HL-60/S4 (cell line): Measurements from ENCODE around the gene CCSER1.
"Not testable (repeated sequence)": the region's sequence is repeated elsewhere in the genome, so short reads cannot be mapped to it uniquely, and the experiment has no call there.

Source experiments
- in situ Hi-C: fragments of 300-500 bp; cut with MboI; formaldehyde crosslinking; loops from 2 replicates; pipeline ENCODE4 v1.14.3; 2022; ENCODE audit warnings: low sequenced_read_pairs

CCSER1 gene

GRCh38 chr4:91447168-91447567, 1320.0 kb downstream of the CCSER1 start:
- in situ Hi-C loops: no loop called here

GRCh38 chr4:91448668-91449330, 1321.6 kb downstream of the CCSER1 start:
- in situ Hi-C loops: no loop called here

DNA sequence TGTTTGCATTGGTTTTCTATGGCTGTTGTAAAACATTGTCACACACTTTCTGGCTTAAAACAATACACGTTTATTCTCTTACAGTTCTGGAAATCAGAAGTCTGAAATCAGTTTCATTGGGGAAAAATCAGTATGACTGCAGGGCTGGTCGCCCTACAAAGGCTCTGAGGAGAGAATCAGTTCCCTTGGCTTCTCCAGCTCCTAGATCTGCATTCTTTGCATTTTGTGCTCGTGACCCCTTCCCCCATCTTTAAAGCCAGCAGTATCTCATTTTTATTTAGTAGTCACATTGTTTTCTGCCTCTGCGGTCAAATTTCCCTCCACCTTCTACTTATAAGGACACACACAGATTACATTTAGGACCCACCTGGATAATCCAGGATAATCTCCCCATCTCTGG, 1326.9 kb downstream of the CCSER1 start:
- in situ Hi-C loops: no loop called here

DNA sequence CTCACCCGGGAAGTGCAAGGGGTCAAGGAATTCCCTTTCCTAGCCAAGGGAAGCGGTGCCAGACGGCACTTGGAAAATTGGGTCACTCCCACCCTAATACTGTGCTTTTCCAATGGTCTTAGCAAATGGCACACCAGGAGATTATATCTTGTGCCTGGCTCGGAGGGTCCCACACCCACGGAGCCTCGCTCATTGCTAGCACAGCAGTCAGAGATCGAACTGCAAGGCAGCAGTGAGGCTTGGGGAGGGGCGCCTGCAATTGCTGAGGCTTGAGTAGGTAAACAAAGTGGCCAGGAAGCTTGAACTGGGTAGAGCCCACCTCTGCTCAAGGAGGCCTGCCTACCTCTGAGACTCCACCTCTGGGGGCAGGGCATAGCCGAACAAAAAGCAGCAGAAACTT, 1335.4 kb downstream of the CCSER1 start:
- in situ Hi-C loops: not testable (repeated sequence)

GRCh38 chr4:91470671-91471070, 1343.5 kb downstream of the CCSER1 start:
- in situ Hi-C loops: no loop called here

- in situ Hi-C loops: no loop called here
These were observed 1344.1 kb downstream of the CCSER1 start for GRCh38 chr4:91471280-91471679.

DNA sequence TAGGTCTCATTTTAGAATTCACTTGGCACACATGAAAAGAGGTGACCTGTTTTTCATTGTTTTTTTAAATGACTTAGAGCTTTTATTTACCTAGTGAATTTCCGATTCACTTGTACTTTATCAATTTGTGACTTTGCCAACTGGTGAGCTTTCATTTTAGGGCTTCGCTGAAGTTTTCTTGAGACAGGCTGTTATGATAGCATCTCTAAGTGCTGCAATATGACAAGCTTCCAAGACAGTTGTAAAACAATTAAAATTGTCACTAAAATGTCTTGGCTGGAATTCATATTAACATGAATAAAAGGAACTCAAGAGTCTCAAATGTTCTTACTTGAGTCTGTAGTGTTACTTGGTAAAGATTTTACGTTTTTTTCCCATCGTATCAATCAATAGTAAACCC, 1344.9 kb downstream of the CCSER1 start:
- in situ Hi-C loops: no loop called here

DNA sequence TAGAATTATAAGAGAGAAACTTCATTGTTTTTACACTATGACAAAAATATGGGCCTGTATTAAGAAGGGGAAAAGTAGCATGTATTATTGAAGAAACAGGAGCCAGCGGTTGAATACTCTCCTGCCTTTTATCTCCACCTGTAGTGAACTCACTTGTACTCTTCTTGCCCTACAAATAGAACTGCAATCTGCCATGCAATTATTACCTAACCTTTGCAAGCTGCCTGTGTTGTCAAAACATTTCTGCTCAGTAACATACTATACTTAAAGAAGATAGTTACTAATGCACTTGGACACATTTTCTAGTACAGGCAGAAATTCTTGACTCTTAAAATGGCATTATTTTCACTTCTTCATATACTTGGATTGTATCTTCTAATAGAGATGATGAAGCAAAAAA, 1358.2 kb downstream of the CCSER1 start:
- in situ Hi-C loops: no loop called here

DNA sequence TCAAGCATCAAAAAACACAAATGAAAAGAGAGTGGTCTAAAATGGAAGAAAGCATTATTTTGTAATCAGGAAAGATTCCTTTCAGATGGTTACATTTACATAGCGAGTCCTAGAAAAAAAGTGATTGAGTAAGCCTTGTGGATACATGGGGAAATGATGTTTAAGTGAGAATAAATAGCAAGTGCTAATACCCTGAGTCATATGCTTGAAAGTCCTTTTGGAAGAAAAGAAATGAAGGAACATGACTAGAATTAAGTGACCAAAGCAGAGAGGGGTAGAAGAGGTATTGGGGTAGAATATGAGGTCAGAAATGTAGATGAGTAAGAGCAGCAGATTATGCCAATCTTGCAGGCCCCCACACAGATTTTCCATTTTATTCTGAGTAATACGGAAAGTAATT, 1361.8 kb downstream of the CCSER1 start:
- in situ Hi-C loops: no loop called here

GRCh38 chr4:91497892-91498291, 1370.7 kb downstream of the CCSER1 start:
- in situ Hi-C loops: no loop called here

DNA sequence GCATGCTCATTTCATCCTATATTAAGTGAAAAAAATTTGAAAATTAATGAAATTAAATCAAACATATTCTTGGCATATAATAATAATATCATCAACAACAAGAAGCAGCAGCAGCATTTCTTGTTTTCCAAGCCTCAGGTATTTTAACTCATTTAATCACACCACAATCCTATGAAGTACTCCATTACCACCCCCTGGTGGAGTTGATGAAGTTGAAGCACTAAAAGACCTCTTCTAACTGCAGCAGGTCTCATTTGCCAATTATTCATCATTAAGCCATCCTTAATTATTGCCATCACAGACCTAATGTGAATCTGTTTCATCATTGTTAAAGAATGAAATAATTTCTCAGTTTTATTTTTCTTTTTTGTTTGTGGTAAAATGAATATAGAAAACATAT, 1375.2 kb downstream of the CCSER1 start:
- in situ Hi-C loops: no loop called here

- in situ Hi-C loops: no loop called here
These were observed 1386.1 kb downstream of the CCSER1 start for GRCh38 chr4:91513326-91513725.

DNA sequence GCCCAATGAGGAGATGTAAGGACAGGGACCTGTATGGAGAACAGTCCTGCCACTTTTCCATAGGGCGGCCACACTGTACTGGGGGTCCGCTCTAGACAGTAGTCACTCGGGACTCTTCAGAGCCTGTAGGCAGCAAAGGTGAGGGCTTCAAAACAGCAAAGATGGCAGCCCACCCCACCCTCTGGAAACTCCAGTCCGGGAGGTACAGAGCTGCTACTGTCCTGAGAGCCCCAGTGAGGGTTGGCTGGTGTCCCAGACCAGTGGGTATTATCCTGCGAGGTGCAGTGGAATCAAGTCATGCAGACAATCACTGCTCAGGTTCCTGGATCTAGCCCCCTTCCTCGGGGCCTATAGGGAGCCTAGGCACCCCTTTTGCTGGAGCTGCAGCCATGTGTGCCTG, 1392.0 kb downstream of the CCSER1 start:
- in situ Hi-C loops: no loop called here

GRCh38 chr4:91525621-91526020, 1398.4 kb downstream of the CCSER1 start:
- in situ Hi-C loops: no loop called here

- in situ Hi-C loops: no loop called here
These were observed 1399.9 kb downstream of the CCSER1 start for GRCh38 chr4:91527056-91527455.

- in situ Hi-C loops: no loop called here
These were observed 1440.4 kb downstream of the CCSER1 start for GRCh38 chr4:91567594-91567993.

- in situ Hi-C loops: no loop called here
These were observed 1450.7 kb downstream of the CCSER1 start for GRCh38 chr4:91577864-91578263.

- in situ Hi-C loops: no loop called here
These were observed 1463.1 kb downstream of the CCSER1 start for GRCh38 chr4:91590260-91590659.

DNA sequence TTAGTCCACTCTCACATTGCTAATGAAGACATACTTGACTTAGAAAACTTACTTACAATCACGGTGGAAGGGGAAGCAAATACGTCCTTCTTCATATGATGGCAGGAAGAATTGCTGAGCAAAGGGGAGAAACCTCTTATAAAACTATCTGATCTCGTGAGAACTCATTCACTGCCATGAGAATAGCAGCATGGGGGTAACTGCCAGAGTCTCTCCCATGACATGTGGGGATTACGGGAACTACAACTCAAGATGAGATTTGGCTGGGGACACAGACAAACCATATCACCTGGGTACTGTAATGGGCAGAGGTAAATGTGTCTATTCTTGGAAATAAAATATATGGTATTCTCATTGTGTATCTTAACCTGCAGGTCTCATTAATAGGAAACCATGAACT, 1464.9 kb downstream of the CCSER1 start:
- in situ Hi-C loops: no loop called here

DNA sequence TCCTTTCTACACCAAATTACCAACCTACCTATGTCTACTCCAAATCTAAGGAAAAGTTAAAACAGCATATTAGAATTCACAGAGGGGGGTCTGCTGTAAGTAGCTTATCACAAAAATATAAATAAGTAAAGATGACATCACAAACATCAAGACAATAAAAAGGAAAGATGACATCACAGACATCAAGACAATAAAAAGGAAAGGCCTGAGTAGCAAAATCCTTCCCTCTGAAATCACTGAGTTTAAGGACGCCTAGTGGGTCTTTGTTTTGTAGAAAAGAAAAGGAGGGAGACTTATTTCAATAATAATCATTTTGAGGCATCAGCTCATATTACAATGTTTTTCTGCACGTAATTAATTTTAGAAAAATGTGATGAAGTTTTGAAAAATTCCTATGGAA, 1469.5 kb downstream of the CCSER1 start:
- in situ Hi-C loops: no loop called here

DNA sequence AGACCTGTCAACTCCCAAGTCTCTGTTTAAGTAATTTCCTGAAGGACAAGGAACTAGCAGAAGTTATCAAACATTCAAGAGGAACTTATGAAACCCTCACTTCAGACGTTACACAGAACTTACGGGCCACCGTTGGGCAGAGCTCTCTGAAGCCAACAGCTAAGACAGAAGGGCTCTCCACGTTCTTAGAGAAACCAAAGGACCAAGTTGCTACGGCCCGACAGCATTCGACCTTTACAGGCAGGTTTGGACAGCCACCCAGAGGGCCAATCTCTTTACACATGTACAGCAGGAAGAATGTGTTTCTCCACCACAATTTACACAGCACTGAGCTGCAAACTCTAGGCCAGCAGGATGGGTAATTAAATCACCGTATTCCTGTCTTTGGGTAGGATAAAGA, 1471.5 kb downstream of the CCSER1 start:
- in situ Hi-C loops: no loop called here

DNA sequence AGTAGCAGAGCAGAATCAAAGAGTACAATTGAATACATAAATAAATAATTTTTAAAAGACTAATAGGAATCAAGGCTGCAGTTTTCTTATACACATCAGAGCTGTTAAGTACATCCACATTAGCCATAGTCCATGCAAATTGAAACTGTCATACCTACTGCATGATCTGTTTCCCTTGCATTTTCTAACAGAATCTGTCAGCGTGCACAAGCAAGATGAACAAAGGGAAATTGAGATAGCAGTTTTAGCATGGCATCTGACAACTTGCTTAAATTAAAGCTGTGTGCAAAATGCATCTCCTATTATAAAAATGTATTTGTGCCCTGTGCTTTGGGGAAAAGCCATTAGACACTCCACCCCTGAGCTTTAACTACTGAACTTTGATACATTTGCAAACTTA, 1473.1 kb downstream of the CCSER1 start:
- in situ Hi-C loops: no loop called here

DNA sequence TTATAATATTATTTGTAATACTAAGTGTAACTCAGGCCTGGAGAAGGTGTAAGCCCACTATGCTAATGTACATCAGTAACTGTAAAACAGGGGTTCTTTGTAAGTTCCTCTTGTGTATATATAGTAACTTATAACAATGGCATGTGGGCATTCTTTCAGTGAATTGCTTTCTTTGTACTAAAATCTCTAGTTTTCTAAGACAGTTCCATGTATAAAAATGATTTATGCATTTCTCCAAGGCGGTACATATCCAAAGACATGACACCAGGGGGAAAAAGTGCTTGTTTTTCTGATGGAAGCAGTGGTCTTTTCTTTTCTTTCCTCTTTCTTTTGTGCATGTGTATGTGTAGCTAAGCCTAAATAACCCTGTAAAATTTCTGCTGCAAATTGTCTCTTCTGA, 1474.2 kb downstream of the CCSER1 start:
- in situ Hi-C loops: no loop called here
